ENCODE results near the gene PHF23.

PHF23 gene

DNA sequence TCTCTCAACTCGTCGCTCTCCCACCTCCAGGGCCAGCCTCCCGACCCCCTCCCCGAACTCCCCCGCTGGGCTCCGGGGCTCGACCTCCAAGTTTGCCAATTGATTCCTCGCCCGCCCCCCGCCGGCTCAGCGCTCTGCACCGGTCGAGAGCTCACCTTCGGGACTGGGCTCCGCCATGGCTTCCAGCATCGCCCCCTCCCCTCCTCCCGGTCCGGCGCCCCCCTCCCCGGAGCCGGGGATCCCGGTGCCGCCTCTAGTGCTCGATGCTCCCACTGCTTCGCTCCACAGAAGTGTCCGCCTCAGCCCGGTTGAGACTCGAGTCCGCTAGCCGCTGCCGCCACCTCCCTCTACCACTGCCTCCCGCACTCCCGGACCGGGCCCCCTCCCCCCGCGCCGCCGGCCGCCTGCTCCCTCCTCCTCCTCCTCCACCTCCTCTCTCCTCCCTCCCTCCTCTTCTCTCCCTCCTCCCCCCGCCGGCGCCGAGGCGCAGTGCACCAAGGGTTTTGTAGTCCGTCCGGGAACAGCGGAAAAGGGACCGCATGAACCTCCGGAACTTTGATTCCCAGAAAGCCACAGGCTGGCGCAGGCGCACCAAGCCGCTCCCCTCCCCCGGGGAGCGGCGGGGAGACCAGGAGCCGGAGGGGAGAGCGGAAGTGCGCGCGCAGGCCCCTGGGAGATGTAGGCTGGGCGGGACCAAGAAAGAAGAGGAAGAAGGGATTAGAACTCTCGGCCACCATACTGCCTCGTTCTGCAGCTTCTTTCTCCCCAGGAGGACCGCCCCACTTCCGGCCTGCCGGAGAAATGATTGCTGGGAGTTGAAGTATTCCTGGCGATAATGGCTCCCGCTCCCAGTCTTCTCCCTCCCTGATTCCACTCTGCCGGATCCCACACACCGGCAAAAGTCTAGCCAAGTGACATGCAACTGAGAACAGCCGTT lies at the start of gene PHF23:
PHF23 (minus strand) TSS at position 367 of the 937 bp plus-strand sequence; CDS start at position 189, 178 bp downstream.
- DNase-seq (ENCODE audit: low spot score): peak; percentile 97

DNA sequence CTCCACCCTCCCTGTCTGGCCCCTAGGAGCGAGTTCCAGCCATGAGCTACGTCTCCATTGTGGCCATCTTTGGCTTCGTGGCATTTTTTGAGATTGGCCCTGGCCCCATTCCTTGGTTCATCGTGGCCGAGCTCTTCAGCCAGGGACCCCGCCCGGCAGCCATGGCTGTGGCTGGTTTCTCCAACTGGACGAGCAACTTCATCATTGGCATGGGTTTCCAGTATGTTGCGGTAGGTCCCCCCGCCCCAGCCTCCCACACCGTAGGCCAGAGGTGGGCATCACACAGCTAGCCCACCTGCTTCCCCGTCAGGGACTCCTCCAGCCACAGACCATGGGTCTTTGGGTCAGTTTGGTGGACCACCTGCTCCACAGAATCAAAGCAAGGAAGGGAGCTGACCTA lies 46.4 kb upstream of the PHF23 start:
- DNase-seq (ENCODE audit: low spot score): no peak

DNA sequence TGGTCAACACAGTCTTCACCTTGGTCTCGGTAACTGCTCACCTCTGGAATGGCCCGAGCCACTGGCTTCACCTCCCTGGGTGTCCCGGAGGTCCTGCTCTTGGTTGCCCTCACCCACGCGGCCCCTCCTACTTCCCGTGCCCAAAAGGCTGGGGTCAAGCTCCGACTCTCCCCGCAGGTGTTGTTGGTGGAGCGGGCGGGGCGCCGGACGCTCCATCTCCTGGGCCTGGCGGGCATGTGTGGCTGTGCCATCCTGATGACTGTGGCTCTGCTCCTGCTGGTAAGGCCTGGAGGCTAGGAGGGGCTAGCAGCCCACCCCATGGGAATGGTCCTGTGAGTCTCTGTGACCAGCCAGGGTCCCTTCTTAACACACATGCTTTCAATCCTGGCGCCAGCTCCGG lies 45.7 kb upstream of the PHF23 start:
- DNase-seq (ENCODE audit: low spot score): no peak

GRCh38 chr17:7283471-7284216 lies 44.4 kb upstream of the PHF23 start:
- DNase-seq (ENCODE audit: low spot score): no peak

DNA sequence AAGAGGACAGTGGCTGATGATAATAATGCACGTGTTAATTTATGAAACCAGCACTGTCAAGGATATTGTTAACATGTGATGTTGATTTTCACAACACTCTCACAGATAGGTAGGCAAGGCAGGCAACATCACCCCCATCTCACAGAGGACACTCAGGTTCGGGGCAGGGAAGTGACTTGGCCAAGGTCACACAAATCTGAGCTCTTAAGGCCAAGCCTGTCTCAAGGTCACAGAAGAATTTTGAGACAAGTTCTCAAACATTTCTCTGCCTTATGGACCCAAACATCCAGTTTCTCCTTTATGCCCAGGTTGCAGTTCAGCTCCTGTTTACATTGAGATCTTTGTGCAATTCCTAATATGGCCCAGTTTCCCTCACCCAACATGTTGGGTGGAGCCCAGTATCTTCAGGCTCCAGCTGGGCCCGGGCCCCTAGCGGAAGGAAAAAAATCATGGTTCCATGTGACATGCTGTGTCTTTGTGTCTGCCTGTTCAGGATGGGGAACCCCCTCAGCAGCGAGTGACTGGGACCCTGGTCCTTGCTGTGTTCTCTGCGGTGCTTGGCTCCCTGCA lies 43.6 kb upstream of the PHF23 start:
- no peak for DNase-seq (ENCODE audit: low spot score)

DNA sequence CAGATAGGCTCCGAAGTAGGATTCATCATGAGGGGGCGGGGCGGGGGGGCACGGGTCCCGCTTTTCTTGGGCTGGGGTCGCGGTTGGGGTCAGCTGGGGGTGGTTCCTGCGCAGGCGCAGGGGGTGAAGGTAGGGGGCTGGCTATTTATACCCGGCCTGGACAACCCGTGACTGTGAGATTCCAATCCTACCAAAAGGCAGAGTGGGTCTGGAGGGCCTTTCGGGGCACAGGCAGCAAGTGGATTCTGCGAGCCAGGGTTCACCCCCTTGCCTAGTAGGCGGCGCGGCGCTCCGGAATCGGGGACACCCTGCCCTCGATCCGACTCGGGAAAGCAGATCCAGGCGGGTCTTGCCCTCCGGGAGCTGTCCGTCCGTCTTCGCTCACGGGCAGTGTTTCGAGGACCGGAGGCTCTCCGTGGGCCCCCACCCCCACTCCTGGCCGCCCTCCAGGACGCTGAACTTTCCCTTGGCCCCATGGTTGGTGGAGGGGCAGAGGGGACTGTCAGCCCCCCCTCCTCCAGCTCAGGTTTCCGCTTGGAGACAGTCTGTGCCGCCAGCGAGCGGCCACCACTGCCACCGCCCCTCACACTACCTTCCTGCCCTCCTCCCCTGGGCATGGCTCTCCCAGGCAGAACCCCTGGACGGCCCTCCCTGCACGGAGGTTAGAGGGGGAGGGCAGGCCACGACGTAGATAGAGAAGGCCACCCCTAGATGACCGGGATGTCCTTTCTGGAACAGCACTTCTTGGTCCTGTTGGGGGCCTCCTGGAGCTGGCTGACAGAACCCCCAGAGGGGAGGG lies 42.9 kb upstream of the PHF23 start:
- no peak for DNase-seq (ENCODE audit: low spot score)

GRCh38 chr17:7281074-7281952 lies 42.1 kb upstream of the PHF23 start, which contains the start of gene SLC2A4:
Gene SLC2A4 (plus strand): TSS chr17:7281718. CDS start chr17:7281935, 217 bp downstream.
- DNase-seq (ENCODE audit: low spot score): peak; percentile 95

GRCh38 chr17:7280519-7281073 lies 41.3 kb upstream of the PHF23 start:
- peak; percentile 87 for DNase-seq (ENCODE audit: low spot score)

DNA sequence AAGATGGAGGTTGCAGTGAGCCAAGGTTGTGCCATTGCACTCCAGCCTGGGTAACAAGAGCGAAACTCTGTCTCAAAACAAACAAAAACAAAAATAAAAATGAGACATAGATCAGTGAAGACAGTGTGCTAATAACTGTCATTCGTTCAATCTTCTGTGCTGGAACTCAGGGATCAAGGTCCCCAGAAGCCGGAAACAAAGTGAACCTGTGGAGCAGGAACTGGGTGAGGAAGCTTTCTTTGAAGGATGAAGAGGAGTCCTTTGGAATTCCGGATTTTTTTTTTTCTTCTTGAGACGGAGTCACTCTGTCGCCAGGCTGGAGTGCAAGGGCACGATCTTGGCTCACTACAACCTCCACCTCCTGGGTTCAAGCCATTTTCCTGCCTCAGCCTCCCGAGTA lies 40.2 kb upstream of the PHF23 start:
- DNase-seq (ENCODE audit: low spot score): no peak

DNA sequence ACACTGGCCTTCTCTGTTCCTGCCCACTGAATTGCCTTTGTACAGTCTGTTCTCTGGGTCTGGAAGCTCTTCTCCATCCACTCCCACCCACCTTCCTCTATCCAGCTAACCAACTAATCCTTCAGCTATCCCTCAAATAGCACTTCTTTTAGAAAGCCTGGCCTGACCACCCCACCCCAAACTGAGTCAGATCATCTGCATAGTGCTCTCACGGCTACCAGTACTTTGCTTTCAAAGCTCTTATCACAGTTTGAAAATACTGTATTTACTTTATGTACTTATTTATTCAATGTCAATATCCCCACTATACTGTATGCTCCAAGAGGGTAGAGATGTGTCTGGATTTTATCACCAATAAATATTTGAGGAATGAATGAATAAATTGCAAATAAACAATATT lies 27.5 kb upstream of the PHF23 start:
- DNase-seq (ENCODE audit: low spot score): no peak

GRCh38 chr17:7263801-7264078 lies 24.5 kb upstream of the PHF23 start:
- DNase-seq (ENCODE audit: low spot score): no peak

GRCh38 chr17:7262935-7263800 lies 23.9 kb upstream of the PHF23 start:
- peak; percentile 18 for DNase-seq (ENCODE audit: low spot score)

DNA sequence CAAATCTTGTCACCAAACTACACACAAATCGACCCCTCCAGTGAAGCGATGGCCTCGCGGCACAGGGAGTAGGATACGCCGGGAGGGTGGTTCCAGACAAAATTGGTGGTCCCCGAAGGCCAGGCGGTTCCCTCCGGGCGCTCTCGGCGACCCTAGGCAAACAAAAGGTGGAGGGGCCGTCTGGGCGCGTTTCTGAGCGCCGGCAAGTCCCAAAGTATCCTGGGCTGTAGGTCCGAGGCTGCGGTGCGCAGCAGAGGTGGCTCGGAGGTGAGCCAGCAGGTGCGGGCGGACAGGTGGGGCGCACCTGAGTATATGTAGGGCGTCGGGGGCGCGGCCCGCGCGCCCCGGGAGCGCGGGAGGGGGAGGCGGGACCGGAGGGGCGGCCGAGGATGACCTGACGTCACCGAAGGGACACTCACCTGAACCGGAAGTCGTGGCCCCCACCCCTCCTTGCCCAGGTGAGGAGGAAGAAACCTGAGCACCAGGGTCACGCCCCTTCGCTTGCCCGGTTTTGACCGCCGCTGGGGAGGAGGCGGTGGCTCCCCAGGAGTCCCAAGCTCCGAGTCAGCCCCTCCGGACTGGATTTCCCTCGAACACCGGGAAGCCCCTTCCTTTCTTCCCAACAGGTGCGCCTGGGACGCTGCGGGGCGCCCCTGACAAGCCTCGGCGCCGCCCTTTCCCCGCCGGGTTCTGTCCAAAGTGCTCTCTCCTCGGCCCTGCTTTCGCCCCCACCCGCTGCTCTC lies 23.1 kb upstream of the PHF23 start, which contains the start of gene CLDN7:
CLDN7 (minus strand) TSS at position 287 of the 743 bp plus-strand sequence. CDS start 435 bp downstream, outside the sequence.
- DNase-seq (ENCODE audit: low spot score): no peak

GRCh38 chr17:7261379-7262191 lies 22.3 kb upstream of the PHF23 start:
- DNase-seq (ENCODE audit: low spot score): peak; percentile 36

DNA sequence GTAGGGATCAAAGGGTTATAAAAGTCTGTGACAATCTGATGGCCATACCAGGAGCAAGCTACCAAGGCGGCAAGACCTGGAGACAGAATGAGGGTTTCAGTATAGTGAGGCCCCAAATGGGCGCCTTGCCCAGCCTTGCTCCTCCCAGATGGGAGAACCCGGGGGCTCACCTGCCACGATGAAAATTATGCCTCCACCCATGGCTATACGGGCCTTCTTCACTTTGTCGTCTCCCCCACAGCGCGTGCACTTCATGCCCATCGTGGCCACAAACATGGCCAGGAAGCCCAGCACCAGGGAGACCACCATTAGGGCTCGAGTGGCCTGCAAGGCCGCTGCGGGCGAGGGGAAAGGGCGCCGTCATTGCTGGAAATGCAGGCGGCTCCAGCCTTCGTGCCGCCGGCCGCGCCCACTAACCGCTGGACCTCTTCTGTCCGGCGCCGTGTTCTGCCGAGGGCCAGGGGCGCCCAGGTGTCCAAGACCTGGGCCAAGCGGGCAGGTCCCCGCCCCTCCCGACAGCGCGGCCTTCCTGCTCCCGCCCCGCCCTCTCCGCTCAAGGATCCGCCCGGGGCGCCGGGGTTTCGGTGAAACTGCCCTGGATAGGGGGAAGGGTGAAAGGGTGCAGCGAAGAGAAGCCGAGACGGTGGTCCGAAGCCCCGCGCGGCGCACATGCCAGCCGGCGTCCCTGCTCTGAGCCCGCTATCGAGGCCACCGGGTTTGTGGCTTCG lies 21.6 kb upstream of the PHF23 start:
- no peak for DNase-seq (ENCODE audit: low spot score)

DNA sequence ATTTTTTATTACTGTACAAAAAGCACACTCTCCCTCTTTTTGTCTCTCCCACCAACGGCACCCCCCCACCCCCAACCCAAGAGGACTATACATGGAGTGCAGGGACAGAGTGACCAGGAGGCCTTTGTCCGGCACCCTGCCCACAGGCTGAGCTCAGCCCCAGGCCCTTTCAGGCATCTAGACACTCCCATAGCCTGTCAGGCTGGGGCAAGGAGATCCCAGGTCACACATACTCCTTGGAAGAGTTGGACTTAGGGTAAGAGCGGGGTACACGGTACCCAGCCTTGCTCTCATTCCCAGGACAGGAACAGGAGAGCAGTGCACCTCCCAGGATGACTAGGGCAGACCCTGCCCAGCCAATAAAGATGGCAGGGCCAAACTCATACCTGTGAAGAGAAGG lies 20.9 kb upstream of the PHF23 start:
- DNase-seq (ENCODE audit: low spot score): no peak

GRCh38 chr17:7259555-7259889 lies 20.3 kb upstream of the PHF23 start:
- DNase-seq (ENCODE audit: low spot score): no peak
